ENCODE results near the gene LTV1.

GRCh38 chr6:143872201-143872600 lies 29.1 kb downstream of the LTV1 start:
- TF ChIP-seq CTCF (conservative IDR thresholded peaks at IDR 0.05) (no peak), EZH2 (IDR thresholded peaks at IDR 0.05; ENCODE audit: low read depth) (no peak)

Data from PC-9 (cell line).